Panc1 (cell line): ENCODE data around the gene ARHGEF26. TPM values are rescaled to one million over a fixed set of nuclear protein-coding genes. Genes with fewer than 3 reads are reported as not detected.

Experiments
- ATAC-seq: fragments of 200-7000 bp; cut with Tn5 transposase; 2 replicates; pipeline ENCODE4 v1.9.1; 2020; ENCODE audit warnings: mild to moderate bottlenecking, moderate library complexity
- BruUV-seq: library from RNA; stranded (reverse); fragments of 400-500 nt; replicated peaks from 2 replicates; lab custom pipeline; 2021; lab: Mats Ljungman, UMichigan
- CTCF ChIA-PET: fragments of 300-600 bp; sonication (Branson Sonifier 250); formaldehyde crosslinking; loops from one replicate; lab custom pipeline; 2022; ENCODE audit warnings: antibody characterized with exemption; lab: Charles Lee
- POLR2A ChIA-PET: fragments of 300-600 bp; sonication (Branson Sonifier 250); formaldehyde crosslinking; loops from one replicate; lab custom pipeline; 2022; ENCODE audit warnings: antibody characterized with exemption; lab: Charles Lee
- DNase-seq: peaks from one replicate; pipeline ENCODE4 v3.0.0-alpha.2; 2010; ENCODE audit warnings: low read depth, low spot score
- H3K27ac ChIP-seq: 2 replicates; pipeline ENCODE4 v1.5.1; 2011; ENCODE audit warnings: mild to moderate bottlenecking, low read length, inconsistent platforms
- H3K27me3 ChIP-seq: fragments of 200-500 bp; sonication (Bioruptor generic); 2 replicates; pipeline ENCODE4 v1.6.0; 2014; ENCODE audit warnings: low read length, inconsistent platforms; ENCODE audit not compliant: control insufficient read depth, insufficient read depth
- H3K36me3 ChIP-seq: fragments of 200-500 bp; sonication (Bioruptor generic); 2 replicates; pipeline ENCODE4 v1.5.1; 2014; ENCODE audit warnings: inconsistent platforms, mild to moderate bottlenecking, low read length, moderate library complexity; ENCODE audit not compliant: control insufficient read depth, insufficient read depth
- H3K4me1 ChIP-seq: 2 replicates; pipeline ENCODE4 v1.5.1; 2011; ENCODE audit warnings: inconsistent platforms, mild to moderate bottlenecking, low read length, moderate library complexity; ENCODE audit not compliant: control insufficient read depth, insufficient read depth
- H3K4me3 ChIP-seq, 2 experiments: 2 replicates each; pipeline ENCODE4 v1.5.1; 2011 to 2012; ENCODE audit warnings: low read depth in 2 of 2, low read length in 2 of 2, mild to moderate bottlenecking in 2 of 2, inconsistent platforms in 1 of 2, moderate library complexity in 1 of 2
- H3K9me3 ChIP-seq: fragments of 200-500 bp; sonication (Bioruptor generic); 2 replicates; pipeline ENCODE4 v1.5.1; 2014; ENCODE audit warnings: low read depth, mild to moderate bottlenecking, inconsistent platforms, low read length, moderate library complexity; ENCODE audit not compliant: control insufficient read depth, insufficient read depth
- CTCF ChIP-seq: fragments of 450-650 bp; IDR thresholded peaks from 2 replicates; pipeline ENCODE4 v1.5.1; 2017; ENCODE audit warnings: mild to moderate bottlenecking
- POLR2AphosphoS5 ChIP-seq: IDR thresholded peaks from 2 replicates; pipeline ENCODE4 v1.6.1; 2012; ENCODE audit warnings: mild to moderate bottlenecking, low read depth, low read length, moderate library complexity
- REST ChIP-seq, 2 experiments: IDR thresholded peaks; 2 replicates each; pipeline ENCODE4 v1.6.1; 2011 to 2012; ENCODE audit warnings: low read depth in 2 of 2, control low read depth in 1 of 2, low read length in 1 of 2, mild to moderate bottlenecking in 1 of 2, moderate library complexity in 1 of 2; ENCODE audit not compliant: insufficient read depth in 1 of 2
- SIN3A ChIP-seq: IDR thresholded peaks from 2 replicates; pipeline ENCODE4 v1.6.1; 2012; ENCODE audit warnings: low read depth, mild to moderate bottlenecking, low read length, moderate library complexity, borderline replicate concordance; ENCODE audit not compliant: insufficient read depth
- TCF7L2 ChIP-seq: IDR thresholded peaks from 2 replicates; pipeline ENCODE4 v1.6.1; 2011; ENCODE audit warnings: mild to moderate bottlenecking, low read depth, low read length, inconsistent platforms
- in situ Hi-C: cut with HindIII; loops from 2 replicates; pipeline ENCODE4 v1.10.0; 2016; ENCODE audit warnings: low sequenced_read_pairs, low pct_unique_long_range_greater_than_20kb
- intact Hi-C: fragments of 100-400 bp; cut with micrococcal nuclease; formaldehyde crosslinking; loops from one replicate; pipeline ENCODE4 v1.10.0; 2022; ENCODE audit not compliant: unreplicated experiment
- total RNA-seq: library from RNA; stranded (reverse); gene quantifications from one replicate; pipeline ENCODE4 v1.2.1, GENCODE V29; 2021; ENCODE audit not compliant: unreplicated experiment

Gene ARHGEF26
- total RNA-seq, 1 experiment from 2014 or later, result 2.0 TPM

- no peaks in the 10 kb centered on the region for H3K9me3 ChIP-seq
- peaks cover 15% of the 10 kb centered on the region for H3K27me3 ChIP-seq
- CTCF ChIA-PET, result no interaction called here
These were observed 5.9 kb upstream of the ARHGEF26 start for GRCh38 chr3:154115332-154115731.

GRCh38 chr3:154119951-154120350 lies 1.2 kb upstream of the ARHGEF26 start:
- Histone ChIP-seq H3K4me1 (peaks cover 6% of the 10 kb centered on the region; the same call in 1 of the 2 replicates), H3K9me3 (no peaks in the 10 kb centered on the region), H3K36me3 (no peaks in the 10 kb centered on the region; the same call in 1 of the 2 replicates), H3K27me3 (peaks cover 24% of the 10 kb centered on the region), H3K4me3 (no peak overlapping the region), H3K27ac (no peak overlapping the region)
- no TSS peak for BruUV-seq
- CTCF ChIA-PET, result no interaction called here
- in situ Hi-C loops (no loop called here), intact Hi-C loops (loop anchor here (10.0 kb wide), 1 partner anchor 125 kb away; no protein-coding TSS in a partner anchor)
- no peak for ATAC-seq
- TF ChIP-seq CTCF, result no peak
- TF ChIP-seq SIN3A, result no peak
- TF ChIP-seq TCF7L2, result no peak
- no peak for TF ChIP-seq POLR2AphosphoS5
- no peak for TF ChIP-seq REST (IDR thresholded peaks at IDR 0.05; ENCODE audit: insufficient read depth in 1 of 2, low read depth in 2 of 2, low read length in 1 of 2)
- no peak for DNase-seq
- POLR2A ChIA-PET, result no interaction called here

More at GRCh38 chr3:154115332-154115731, 5.9 kb upstream of the ARHGEF26 start:
- DNase-seq, result no peak
- H3K27ac ChIP-seq, result no peak overlapping the region
- TF ChIP-seq SIN3A, result no peak
- no peak for TF ChIP-seq TCF7L2
- no peak for TF ChIP-seq POLR2AphosphoS5
- TF ChIP-seq REST (IDR thresholded peaks at IDR 0.05; ENCODE audit: insufficient read depth in 1 of 2, low read depth in 2 of 2, low read length in 1 of 2), result no peak
- no peak for TF ChIP-seq CTCF
- intact Hi-C loops (no loop called here), in situ Hi-C loops (no loop called here)
- no peaks in the 10 kb centered on the region for H3K36me3 ChIP-seq
- no TSS peak for BruUV-seq
- H3K4me1 ChIP-seq, result no peaks in the 10 kb centered on the region
- no peak overlapping the region for H3K4me3 ChIP-seq
- no peak for ATAC-seq
- POLR2A ChIA-PET, result no interaction called here
